HTERT RPE-1 (cell line): ENCODE measurements around the gene FOXK1.
"Not testable (repeated sequence)": the region's sequence is repeated elsewhere in the genome, so short reads cannot be mapped to it uniquely, and the experiment has no call there.

Experiments used
- in situ Hi-C: fragments of 300-500 bp; cut with MboI; formaldehyde crosslinking; loops from 4 replicates; pipeline ENCODE4 v1.14.3; 2020; ENCODE audit warnings: low sequenced_read_pairs

The FOXK1 gene

GRCh38 chr7:4681886-4682620, at the start of gene FOXK1:
TSS of gene FOXK1 (plus strand) at chr7:4682295. CDS start at chr7:4682309, 14 bp downstream.
- in situ Hi-C loops = no loop called here

- in situ Hi-C loops = no loop called here
These were observed 49.1 kb upstream of the FOXK1 start for GRCh38 chr7:4633012-4633411.

GRCh38 chr7:4634166-4634565, 47.9 kb upstream of the FOXK1 start:
- in situ Hi-C loops = no loop called here

- in situ Hi-C loops = no loop called here
These were observed 43.1 kb upstream of the FOXK1 start for GRCh38 chr7:4638781-4639575.

GRCh38 chr7:4641091-4641666, 40.9 kb upstream of the FOXK1 start:
- in situ Hi-C loops = no loop called here

GRCh38 chr7:4641667-4642467, 40.2 kb upstream of the FOXK1 start:
- in situ Hi-C loops = no loop called here

GRCh38 chr7:4642468-4643203, 39.5 kb upstream of the FOXK1 start:
- in situ Hi-C loops = no loop called here

GRCh38 chr7:4643204-4643471, 39.0 kb upstream of the FOXK1 start:
- in situ Hi-C loops = not testable (repeated sequence)

GRCh38 chr7:4645246-4645645, 36.8 kb upstream of the FOXK1 start:
- in situ Hi-C loops = no loop called here

GRCh38 chr7:4648111-4648510, 34.0 kb upstream of the FOXK1 start:
- in situ Hi-C loops = no loop called here

- in situ Hi-C loops = no loop called here
These were observed 31.6 kb upstream of the FOXK1 start for GRCh38 chr7:4650433-4651047.

- in situ Hi-C loops = no loop called here
These were observed 28.3 kb upstream of the FOXK1 start for GRCh38 chr7:4653771-4654170.

GRCh38 chr7:4655311-4655710, 26.8 kb upstream of the FOXK1 start:
- in situ Hi-C loops = no loop called here

GRCh38 chr7:4655896-4656295, 26.2 kb upstream of the FOXK1 start:
- in situ Hi-C loops = no loop called here

GRCh38 chr7:4657640-4658417, 24.3 kb upstream of the FOXK1 start:
- in situ Hi-C loops = no loop called here

- in situ Hi-C loops = no loop called here
These were observed 22.4 kb upstream of the FOXK1 start for GRCh38 chr7:4659551-4660286.

- in situ Hi-C loops = no loop called here
These were observed 20.2 kb upstream of the FOXK1 start for GRCh38 chr7:4661871-4662270.

GRCh38 chr7:4663239-4664018, 18.7 kb upstream of the FOXK1 start:
- in situ Hi-C loops = no loop called here
